ENCODE measurements around the gene DPEP2. TPM values are rescaled to one million over a fixed set of nuclear protein-coding genes. Genes with fewer than 3 reads are reported as not detected.

DPEP2 gene
- total and polyA plus RNA-seq, 7 donors: 0.69 to 11.9 (median 2.5) TPM

DNA sequence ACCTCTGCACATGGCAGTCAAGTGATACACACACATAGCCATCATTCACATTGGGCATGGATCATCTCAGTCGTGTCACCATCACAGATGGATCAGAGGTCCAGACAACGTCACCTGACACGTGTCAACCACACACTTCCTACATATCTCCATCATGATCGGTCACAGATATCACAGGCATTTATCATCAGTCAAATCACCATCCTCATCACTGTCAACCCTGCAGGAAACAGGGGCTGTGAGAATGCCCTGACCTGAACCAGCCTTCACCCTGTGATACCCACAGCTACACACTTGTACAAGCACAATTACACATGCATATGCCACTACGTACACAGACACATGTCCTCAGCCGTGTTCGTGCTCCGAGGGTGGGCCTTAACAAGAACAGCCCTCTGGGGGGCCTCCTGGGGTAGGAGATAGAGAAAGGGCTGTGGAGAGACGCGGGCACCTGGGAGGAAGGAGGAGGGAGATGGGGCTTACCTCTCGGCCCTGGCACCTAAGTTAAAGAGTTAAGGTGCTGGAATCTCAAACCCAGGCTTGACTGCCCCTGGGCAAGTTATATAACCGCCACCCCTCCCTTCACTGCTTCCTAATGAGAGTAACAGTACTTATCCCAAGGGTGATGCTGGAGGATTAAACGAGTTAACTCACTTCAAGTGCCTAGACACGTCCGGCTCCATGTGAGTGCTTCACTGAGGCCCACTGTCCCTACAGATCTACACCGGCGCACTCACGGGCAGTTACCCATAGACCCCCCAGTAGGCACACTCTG, 31.9 kb downstream of the DPEP2 start:
- Histone ChIP-seq H3K4me1 (peaks cover 0 to 54% (median 46%) of the 10 kb centered on the region in 4 donors), H3K27me3 (no peaks in the 10 kb centered on the region), H3K9me3 (no peaks in the 10 kb centered on the region), H3K36me3 (peaks cover 0 to 10% (median 9%) of the 10 kb centered on the region in 4 donors), H3K4me3 (peak overlapping the region; percentile 71 to 97 (median 84)), H3K27ac (peak overlapping the region; percentile 93 to 99 (median 96))
- WGBS, 2 donors: 32 to 54% methylated on average over 18 of the region's 18 CpGs
- intact Hi-C loops (cut with DNase I): no loop called here
- no peak for DNase-seq
- no peak for TF ChIP-seq POLR2AphosphoS5 (IDR thresholded peaks at IDR 0.05)
- TF ChIP-seq, protein P1, sequence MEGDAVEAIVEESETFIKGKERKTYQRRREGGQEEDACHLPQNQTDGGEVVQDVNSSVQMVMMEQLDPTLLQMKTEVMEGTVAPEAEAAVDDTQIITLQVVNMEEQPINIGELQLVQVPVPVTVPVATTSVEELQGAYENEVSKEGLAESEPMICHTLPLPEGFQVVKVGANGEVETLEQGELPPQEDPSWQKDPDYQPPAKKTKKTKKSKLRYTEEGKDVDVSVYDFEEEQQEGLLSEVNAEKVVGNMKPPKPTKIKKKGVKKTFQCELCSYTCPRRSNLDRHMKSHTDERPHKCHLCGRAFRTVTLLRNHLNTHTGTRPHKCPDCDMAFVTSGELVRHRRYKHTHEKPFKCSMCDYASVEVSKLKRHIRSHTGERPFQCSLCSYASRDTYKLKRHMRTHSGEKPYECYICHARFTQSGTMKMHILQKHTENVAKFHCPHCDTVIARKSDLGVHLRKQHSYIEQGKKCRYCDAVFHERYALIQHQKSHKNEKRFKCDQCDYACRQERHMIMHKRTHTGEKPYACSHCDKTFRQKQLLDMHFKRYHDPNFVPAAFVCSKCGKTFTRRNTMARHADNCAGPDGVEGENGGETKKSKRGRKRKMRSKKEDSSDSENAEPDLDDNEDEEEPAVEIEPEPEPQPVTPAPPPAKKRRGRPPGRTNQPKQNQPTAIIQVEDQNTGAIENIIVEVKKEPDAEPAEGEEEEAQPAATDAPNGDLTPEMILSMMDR (IDR thresholded peaks at IDR 0.05): no peak
- TF ChIP-seq POLR2A (IDR thresholded peaks at IDR 0.05): no peak
- TF ChIP-seq EP300 (IDR thresholded peaks at IDR 0.05): no peak

DNA sequence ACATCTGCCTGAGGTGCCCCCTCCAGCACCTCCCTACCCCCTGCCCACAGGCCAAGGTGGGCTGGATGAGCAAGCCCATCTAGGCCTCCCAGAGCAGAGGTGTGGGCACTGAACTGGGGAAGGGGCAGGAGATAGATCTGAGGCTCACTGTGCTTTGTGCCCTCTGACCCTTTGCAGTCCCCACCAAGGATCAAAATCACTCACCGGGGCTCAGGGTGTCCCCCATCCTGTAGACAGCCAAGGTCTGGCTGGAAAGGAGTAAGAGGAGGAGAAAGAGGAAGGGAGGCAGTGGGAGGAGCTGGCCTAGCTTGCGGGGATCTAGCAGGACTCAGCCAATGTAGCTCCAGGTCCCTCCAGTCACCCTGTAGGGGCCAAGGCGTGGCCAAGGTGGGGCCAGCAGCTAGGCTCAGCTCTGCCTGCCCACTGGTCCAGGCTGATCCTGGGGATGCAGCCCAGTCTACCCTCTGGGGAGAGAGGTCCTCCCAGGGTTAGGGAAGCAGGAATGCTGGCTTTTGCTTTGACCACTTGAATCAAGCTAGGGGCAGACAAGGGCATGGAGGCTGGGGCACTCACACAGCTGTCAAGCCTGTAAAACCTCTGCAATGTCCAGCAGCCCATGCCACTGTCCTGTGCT, 32.6 kb downstream of the DPEP2 start:
- Histone ChIP-seq H3K4me3 (peak overlapping the region in 3 of 4 donors; percentile 71 to 88 (median 81)), H3K36me3 (peaks cover under 1 to 17% (median 15%) of the 10 kb centered on the region in 4 donors), H3K9me3 (no peaks in the 10 kb centered on the region), H3K27me3 (no peaks in the 10 kb centered on the region), H3K4me1 (peaks cover 0 to 60% (median 50%) of the 10 kb centered on the region in 4 donors), H3K27ac (peak overlapping the region; percentile 93 to 99 (median 96))
- intact Hi-C loops (cut with DNase I): no loop called here
- DNase-seq: no peak
- 70 to 78% methylated on average over 3 of the region's 3 CpGs for whole genome bisulfite sequencing, 2 donors
- TF ChIP-seq POLR2A (IDR thresholded peaks at IDR 0.05) (no peak), EP300 (IDR thresholded peaks at IDR 0.05) (no peak), POLR2AphosphoS5 (IDR thresholded peaks at IDR 0.05) (no peak)
- TF ChIP-seq, protein P1 (IDR thresholded peaks at IDR 0.05): no peak

DNA sequence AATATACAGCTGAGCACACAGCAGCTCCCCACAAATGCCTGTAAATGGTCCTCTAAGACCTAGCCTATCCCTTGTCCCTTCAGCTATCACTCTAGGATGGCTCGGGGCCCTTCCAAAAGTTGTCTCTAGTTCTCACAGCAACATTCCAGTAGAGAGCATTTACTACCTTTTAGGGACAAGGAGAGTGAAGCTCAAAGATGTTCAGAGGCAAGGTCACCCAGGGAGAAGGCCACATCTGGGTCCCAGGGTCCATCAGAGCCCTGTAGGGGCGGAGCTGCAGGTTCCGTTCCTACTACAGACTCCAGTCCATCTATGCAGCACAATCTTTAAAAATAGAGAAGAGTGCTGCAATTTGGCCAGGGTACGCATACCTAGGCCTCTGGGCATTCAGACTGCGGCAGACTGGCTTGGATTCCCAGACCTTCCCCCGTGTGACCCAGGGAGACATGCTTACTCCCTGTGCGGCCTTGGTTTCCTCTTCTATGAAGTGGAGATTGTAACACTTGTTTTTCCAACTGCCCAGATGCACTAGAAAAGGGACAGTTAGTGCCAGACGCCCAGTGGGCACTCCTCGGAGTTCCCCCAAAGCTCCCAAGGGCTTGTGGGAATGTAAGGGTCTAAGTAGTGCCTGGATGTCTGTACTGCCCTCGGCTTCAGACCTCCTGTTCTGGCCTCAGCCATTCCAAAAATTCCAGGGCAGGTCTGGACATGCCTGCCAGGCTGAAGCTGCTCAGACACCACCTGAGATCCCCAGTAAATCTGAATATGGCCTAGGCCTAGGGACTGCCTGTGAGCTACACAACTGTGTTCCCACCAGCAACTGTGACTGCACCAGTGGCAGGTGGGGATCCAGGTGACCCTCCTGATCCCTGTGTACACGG, 33.4 kb downstream of the DPEP2 start:
- Histone ChIP-seq H3K27ac (peak overlapping the region; percentile 93 to 99 (median 96)), H3K4me3 (peak overlapping the region in 3 of 4 donors; percentile 71 to 88 (median 81)), H3K36me3 (peaks cover 8 to 25% (median 22%) of the 10 kb centered on the region in 4 donors), H3K9me3 (no peaks in the 10 kb centered on the region), H3K27me3 (no peaks in the 10 kb centered on the region), H3K4me1 (peaks cover 0 to 68% (median 55%) of the 10 kb centered on the region in 4 donors)
- TF ChIP-seq POLR2A (IDR thresholded peaks at IDR 0.05) (no peak), POLR2AphosphoS5 (IDR thresholded peaks at IDR 0.05) (no peak), EP300 (IDR thresholded peaks at IDR 0.05) (no peak)
- TF ChIP-seq, protein P1 (IDR thresholded peaks at IDR 0.05): no peak
- intact Hi-C loops (cut with DNase I): no loop called here
- 83 to 87% methylated on average over 11 of the region's 11 CpGs for WGBS, 2 donors
- DNase-seq: no peak

DNA sequence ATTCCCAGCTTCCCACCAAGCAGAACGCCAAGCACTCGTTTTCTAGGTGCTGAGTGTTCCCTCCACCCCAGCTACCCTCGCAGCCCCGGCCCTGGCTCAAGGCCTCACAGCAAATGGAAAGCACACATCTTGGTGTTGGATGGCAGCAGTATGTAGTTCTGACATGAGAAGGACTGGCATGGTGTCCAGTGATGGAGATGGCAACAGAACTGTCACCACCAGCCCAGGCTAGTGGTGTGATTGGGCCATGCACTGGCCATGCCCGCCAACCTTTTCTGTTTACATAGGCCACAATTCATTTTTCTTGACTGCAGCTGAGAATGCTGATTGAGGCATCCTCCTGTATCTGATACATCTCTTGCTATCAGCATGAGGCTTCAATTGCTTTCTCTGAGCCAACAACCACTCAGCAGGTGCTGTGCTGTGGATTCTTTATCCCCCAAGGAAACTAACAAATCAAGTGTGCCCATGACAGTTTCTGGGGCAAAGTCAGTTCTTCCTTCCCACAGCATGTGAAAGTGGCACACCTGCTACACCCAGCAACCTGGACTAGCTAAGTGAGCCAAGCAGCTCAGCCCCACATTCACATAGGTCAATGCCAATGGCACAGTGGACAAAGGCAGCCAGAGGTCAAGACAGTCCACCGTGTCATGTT, 34.7 kb downstream of the DPEP2 start:
- intact Hi-C loops (cut with DNase I): no loop called here
- no peak overlapping the region for H3K4me3 ChIP-seq

More for the DNA sequence above, 34.7 kb downstream of the DPEP2 start:
- H3K27me3 ChIP-seq: no peaks in the 10 kb centered on the region
- no peaks in the 10 kb centered on the region for H3K9me3 ChIP-seq
- H3K27ac ChIP-seq: peak overlapping the region; percentile 31 to 99 (median 96)
- H3K4me1 ChIP-seq: peaks cover 0 to 80% (median 65%) of the 10 kb centered on the region in 4 donors
- no peak for TF ChIP-seq POLR2A (IDR thresholded peaks at IDR 0.05)
- no peak for TF ChIP-seq EP300 (IDR thresholded peaks at IDR 0.05)
- TF ChIP-seq POLR2AphosphoS5 (IDR thresholded peaks at IDR 0.05): no peak
- TF ChIP-seq, protein P1 (IDR thresholded peaks at IDR 0.05): no peak
- DNase-seq: no peak
- 91 to 92% methylated on average over 6 of the region's 6 CpGs for WGBS, 2 donors
- peaks cover 18 to 38% (median 30%) of the 10 kb centered on the region in 4 donors for H3K36me3 ChIP-seq

Measured in sigmoid colon (tissue), 7 donors.